ENCODE data around the gene BATF2.

DNA sequence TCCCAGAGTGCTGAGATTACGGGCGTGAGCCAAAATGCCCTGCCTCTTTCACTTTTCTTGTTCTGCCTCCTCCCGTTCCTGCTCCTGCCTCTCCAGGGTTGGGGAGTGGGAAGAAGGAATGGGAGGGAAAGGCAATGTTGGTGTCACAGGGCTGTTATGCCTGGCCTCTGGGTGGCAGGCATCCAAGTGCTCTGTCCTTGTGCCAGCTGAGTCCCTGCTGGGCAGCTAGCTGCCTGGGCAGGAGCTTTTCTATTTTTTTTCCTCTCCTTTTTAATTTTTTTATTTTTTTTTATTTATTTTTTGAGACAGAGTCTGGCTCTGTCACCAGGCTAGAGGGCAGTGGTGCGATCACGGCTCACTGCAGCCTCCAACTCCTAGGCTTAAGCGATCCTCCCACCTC is 40.2 kb upstream of the BATF2 start:
- TF ChIP-seq, protein P1, sequence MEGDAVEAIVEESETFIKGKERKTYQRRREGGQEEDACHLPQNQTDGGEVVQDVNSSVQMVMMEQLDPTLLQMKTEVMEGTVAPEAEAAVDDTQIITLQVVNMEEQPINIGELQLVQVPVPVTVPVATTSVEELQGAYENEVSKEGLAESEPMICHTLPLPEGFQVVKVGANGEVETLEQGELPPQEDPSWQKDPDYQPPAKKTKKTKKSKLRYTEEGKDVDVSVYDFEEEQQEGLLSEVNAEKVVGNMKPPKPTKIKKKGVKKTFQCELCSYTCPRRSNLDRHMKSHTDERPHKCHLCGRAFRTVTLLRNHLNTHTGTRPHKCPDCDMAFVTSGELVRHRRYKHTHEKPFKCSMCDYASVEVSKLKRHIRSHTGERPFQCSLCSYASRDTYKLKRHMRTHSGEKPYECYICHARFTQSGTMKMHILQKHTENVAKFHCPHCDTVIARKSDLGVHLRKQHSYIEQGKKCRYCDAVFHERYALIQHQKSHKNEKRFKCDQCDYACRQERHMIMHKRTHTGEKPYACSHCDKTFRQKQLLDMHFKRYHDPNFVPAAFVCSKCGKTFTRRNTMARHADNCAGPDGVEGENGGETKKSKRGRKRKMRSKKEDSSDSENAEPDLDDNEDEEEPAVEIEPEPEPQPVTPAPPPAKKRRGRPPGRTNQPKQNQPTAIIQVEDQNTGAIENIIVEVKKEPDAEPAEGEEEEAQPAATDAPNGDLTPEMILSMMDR (IDR thresholded peaks at IDR 0.05) = no peak
- peak in 1 of 3 donors; percentile 7 for TF ChIP-seq POLR2AphosphoS5 (IDR thresholded peaks at IDR 0.05)
